Urothelium cell line (cell line): ENCODE data around the gene SRRM5.
"Not testable (repeated sequence)": the region's sequence is repeated elsewhere in the genome, so short reads cannot be mapped to it uniquely, and the experiment has no call there.

Experiments used
- DNase-seq: peaks from one replicate; pipeline ENCODE4 v3.0.0; 2011; ENCODE audit warnings: low spot score, mixed read lengths
- FAIRE-seq: peaks from 2 replicates; lab custom pipeline; 2011; peaks lifted over from hg19 to GRCh38; lab: Jason Lieb, UNC

Gene SRRM5

GRCh38 chr19:43589678-43590077 is 22.2 kb upstream of the SRRM5 start:
- DNase-seq (no peak), FAIRE-seq (no peak)

DNA sequence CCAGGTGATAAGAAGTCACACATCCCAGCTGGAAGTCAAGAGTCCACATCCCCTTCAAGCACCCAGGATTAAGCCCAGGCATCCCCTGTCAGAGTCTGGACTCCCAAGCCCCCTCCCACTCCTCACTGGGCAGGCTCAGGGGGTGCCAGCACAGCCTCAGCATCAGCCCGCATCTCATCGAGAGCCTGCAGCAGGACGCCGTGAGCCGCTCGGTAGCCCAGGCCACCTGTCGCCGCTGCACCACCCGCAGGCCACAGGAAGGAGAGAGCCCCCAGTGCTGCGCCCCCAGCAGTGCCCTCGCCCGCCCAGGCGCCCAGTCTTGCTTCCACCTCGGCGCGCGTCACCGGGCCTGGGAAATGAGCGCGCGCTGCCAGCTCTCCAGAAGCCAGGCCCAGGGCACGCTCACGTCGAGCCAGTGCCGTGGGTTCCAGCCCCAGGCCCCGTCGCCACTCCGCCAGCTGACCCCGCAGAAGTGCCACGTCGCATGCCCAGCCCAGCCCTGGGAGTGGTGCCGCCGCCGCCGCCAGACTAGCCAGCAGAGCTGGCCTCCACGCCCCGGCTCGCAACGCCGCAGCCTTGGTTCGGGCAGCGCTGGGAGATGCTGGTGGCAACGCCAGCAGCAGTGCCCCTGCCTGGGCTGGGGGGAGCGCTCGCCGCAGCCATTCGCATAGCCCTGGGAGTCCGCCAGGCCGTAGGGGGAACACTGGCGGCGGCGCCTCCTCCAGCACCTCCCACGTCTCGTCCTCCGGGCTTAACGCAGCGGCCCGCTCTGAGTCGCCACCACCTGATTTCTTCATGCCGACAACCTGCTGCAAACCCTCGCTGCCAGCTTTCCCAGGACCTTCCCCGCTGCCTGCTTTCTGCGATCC is 19.8 kb upstream of the SRRM5 start:
- DNase-seq, result no peak
- no peak for FAIRE-seq

DNA sequence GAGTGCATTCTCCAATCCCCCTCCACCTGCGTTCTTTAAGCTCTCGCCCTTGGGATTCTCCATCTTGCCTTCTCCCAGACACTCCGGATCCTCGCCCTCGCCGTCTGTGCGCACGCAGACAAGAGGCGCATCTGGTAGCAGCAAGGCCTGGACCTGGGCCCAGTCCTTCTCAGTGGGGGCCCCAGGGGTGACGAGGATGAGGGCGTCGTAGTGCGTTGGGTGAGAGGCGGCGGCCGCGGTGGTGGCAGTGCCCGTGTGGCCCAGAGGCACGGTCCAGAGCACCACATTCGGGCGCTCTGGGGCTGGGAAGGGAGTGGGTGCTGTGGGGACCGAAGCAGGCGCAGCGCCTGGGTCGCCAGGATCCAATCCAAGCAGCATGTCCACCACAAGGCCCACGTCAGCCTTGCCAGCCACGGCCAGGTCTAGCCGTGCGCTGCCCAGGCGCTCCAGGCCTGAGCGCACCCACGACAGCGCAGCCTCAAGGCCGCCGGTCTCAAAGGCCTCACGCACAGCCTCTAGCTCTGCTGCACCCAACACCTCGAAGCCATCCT is 19.0 kb upstream of the SRRM5 start:
- no peak for DNase-seq
- no peak for FAIRE-seq

DNA sequence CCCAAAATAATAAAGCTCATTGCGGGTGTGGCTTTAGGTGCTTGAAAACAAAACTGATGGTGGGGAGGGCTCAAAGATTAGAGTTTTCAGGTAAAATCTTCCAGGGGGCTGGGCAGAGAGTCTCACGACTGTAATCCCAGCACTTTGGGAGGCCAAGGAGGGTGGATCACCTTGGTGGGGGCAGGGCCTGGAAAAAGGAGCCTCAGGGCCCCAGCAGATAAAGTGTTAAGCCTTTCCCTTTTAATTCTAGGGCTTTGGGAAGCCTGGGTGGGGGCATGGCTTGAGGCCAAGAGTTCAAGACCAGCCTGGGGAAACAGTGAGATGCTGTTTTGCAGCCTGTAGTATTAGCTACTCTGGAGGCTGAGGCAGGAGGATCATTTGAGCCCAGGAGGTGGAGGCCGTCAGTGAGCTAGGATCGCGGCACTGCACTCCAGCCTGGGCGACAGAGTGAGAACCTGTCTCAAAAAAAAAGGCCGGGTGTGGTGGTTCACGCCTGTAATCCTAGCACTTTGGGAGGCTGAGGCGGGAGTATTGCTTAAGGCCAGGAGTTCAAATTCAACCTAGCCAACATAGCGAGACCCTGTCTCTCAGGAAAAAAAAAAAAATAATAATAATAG is 17.7 kb upstream of the SRRM5 start:
- FAIRE-seq (no peak), DNase-seq (no peak)

GRCh38 chr19:43594710-43595604 is 16.9 kb upstream of the SRRM5 start:
- DNase-seq (peak; percentile 56), FAIRE-seq (no peak)

- no peak for FAIRE-seq
- DNase-seq, result no peak
Observed at GRCh38 chr19:43595605-43595998, 16.3 kb upstream of the SRRM5 start.

- peak; percentile 99 for DNase-seq
- FAIRE-seq, result peak; percentile 89
Observed at GRCh38 chr19:43595999-43596841, 15.7 kb upstream of the SRRM5 start, which contains the start of the genes IRGQ and ZNF576. Gene IRGQ, minus strand, starts transcription at chr19:43596134. Its CDS starts 796 bp downstream, at chr19:43595338. Gene ZNF576, plus strand, starts transcription at chr19:43596595. Its CDS starts 514 bp downstream, at chr19:43597109.

GRCh38 chr19:43596842-43597461 is 14.9 kb upstream of the SRRM5 start:
- FAIRE-seq (no peak), DNase-seq (no peak)

DNA sequence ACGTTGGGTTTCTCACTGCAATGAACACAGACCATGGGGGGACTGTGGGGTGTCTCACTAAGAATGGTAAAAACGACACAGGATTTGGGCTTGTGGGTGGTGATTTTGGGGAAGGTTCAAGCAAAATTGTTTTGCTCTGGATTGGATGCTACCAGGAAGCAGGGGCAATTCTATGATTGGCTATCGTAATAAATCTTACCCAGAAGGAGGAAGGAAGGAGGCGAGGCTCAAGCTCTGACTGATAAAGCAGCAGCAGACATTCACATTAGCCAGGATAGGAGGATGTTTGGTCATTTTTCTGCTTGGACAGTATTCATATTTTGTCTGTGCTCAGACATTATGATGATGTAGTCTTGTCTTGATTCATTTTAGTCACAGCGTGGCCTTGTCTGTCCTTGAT is 14.0 kb upstream of the SRRM5 start:
- FAIRE-seq (no peak), DNase-seq (no peak)

- DNase-seq (no peak), FAIRE-seq (no peak)
Observed at GRCh38 chr19:43598445-43599240, 13.2 kb upstream of the SRRM5 start.

DNA sequence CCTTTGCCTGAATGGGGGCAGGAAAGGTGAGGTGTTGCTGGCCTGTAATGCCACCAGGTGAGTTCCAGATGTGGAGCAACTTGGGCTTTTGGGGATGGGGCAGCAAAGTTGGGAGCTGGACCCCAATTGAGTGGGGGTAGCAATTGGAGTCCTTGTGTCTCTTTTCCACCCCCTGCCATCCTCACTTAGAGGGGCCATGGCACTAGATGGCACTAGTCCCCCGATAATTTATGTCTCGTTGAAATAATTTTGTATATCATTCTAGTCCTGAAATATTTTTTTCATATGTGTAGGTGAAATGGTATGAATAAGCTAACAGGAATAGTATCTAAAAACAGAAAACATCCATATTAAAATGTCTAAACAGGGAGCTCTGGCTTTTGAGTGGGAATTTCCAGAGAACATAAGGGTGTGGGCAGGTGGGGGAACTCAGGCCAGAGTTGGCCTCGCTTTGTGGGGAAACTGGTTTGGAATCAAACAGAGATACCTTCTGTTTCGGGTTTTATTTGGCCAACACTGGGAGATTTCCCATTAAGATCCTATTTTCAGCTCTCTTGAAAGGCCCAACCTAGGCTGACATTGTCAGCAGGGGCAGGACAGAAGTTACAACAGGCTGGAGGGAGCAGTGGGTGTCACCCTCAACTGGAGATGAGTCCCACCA is 12.1 kb upstream of the SRRM5 start:
- no peak for DNase-seq
- FAIRE-seq, result no peak

- FAIRE-seq, DNase-seq: not testable (repeated sequence)
Observed at GRCh38 chr19:43600326-43600725, 11.6 kb upstream of the SRRM5 start.

DNA sequence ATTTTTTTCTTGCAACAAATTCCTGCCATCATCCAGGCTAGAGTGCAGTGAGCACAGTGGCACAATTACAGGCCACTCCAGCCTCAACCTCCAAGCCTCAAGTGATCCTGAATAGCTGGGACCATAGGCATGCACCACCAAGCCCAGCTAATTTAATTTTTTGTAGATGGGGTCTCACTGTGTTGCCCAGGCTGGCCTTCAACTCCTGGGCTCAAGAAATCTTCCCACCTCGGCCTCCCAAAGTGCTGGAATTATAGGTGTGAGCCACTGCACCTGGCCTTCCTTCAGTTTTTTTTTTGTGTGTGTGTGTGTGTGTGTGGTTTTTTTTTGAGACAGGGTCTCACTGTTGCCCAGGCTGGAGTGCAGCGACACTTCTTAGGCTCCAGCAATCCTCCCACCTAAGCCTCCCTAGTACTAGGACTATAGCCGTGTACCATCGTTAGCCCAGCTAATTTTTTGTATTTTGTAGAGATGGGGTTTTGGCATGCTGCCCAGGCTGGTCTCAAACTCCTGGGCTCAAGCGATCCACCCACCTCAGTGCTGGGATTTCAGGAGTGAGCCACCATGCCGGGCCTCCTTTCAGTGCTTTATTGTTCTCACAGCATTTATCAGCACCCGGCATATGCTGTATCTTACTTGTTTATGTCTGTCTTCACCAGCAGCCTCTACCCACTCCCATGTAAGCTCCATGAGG is 5.9 kb upstream of the SRRM5 start:
- no peak for FAIRE-seq
- no peak for DNase-seq

DNA sequence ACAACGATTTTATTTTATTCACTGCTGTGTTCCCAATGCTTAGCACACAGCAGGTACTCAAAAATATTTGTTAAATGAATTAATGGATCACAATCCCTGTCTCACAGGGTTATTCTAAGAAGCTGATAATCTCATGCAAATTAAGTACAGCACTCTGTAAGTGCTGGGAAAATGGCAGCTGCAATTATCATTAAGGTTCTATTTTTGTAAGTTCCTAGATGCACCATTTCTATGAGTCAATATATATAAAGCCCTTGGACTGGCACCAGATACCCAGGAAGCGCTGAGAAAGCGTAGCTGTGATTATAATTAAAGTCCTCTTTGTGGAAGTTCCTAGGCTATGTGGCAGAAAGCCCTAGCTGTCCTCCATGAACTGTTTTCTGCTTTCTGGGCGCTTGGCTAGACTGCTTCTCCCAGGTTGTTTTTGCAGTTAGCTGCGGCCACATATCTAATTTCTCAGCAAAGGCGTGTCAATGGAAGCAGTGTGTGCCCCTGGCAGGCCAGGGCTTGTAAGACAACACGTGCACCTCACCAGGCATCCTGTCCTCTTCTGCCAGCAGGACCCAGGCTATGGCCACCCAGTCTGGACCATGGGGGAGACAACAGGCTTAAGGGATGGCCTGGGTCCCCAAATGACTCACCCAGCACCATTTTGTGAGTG is 5.2 kb upstream of the SRRM5 start:
- DNase-seq (no peak), FAIRE-seq (no peak)

- DNase-seq (no peak), FAIRE-seq (no peak)
Observed at GRCh38 chr19:43607238-43608205, 4.4 kb upstream of the SRRM5 start.

- DNase-seq, result no peak
- no peak for FAIRE-seq
Observed at GRCh38 chr19:43609872-43610271, 2.0 kb upstream of the SRRM5 start.
